GOT3 (cell line): ENCODE measurements around the gene ADORA3.

Experiments
- DNase-seq: peaks from one replicate; lab custom pipeline; 2025; ENCODE audit warnings: mixed read lengths; lab: John Stamatoyannopoulos, UW

ADORA3 gene

GRCh38 chr1:111474521-111474920 is 28.9 kb downstream of the ADORA3 start:
- no peak for DNase-seq

DNA sequence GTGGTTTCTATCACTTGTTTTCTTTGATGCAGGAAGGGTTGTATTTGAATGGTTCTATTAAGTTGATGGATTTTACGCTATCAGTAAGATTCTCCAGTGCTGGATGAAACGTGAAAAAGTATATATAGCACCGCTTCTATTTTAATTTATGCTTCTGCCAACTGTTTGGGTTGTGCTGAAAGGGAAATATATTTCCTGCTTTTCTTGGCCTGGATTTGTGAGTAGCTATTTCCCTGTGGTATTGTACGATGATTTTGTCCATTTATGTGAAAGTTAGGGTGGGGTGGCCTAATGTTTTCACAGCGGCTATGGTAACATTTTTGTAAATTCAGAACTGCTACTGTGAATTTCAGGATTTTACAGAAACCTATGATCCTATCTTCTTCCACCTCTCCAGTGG is 29.3 kb downstream of the ADORA3 start:
- DNase-seq = no peak

GRCh38 chr1:111471538-111471937 is 31.9 kb downstream of the ADORA3 start:
- DNase-seq = no peak

- DNase-seq = no peak
Observed at GRCh38 chr1:111471012-111471411, 32.4 kb downstream of the ADORA3 start.

GRCh38 chr1:111470596-111470995 is 32.8 kb downstream of the ADORA3 start:
- DNase-seq = no peak

DNA sequence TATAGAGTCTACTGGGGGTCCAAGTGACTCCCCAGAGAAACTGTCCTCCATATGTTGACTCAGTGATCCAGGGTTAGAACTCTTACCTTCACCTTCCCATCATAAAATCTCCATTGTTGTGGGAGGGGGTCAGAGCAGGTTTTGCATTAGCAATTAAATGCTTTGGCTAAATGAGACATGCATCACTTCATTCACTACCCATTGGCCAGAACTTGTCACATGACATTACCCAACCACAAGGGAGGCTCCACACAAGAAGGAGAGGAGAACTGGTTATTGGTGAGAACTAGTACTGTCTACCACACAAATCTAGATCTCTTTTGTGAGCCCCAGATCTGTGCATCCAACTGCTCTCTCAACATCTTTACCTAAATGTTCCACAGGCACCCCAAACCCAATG is 33.9 kb downstream of the ADORA3 start:
- DNase-seq = no peak

DNA sequence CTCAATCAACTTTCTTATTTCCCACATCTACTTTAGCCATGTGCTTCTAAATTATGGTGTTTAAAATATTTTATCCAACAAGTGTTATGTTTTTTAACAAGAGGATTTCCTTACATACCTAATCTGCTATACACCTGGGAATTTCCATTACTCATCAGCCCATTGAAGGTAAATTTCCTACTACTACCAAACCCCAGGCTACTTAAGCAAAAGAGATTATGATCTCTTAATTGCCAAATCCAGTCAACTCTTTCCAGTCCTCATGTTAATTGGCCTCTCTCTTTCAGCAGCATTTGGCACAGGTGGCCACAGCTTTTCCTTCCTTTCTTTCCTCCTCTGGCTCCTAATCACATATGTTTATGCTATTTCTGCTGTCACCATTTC is 34.7 kb downstream of the ADORA3 start:
- DNase-seq = no peak

DNA sequence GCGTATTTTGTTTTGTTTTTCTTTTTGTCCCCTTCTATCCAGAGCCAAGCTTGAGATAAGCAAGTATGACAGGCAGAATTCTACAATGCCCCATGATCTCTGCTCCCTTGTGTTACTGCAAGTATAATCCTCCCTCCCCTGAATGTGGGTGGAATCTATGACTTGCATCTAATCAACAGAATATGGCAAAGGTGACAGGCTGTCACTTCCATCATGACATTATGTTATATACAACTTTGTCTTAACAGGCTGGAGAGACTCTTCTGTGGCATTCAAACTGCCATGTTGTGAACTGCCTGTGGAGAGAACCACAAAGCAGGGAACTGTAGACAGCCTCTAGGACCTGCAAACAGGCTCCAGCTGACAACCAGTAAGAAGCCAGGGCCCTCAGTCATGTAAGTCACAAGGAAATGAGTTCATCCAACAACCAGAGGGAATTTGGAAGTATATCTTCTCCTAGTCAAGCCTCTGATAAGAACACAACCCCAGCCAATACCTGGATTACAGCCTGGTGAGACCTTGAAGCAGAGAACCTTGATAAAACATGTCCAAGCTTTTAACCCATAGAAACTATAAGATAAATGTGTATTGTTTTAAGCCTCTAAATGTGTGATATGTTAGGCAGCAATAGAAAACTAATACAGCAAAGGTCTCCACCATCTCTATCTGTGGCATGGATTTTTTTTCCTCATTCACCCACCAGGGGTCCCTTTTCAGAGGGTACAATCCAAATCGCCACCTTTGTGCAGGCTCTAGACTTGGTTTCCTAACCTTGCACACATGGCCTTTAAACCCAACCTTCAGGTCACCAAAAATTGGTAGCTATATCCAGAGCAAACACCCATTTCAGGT is 35.3 kb downstream of the ADORA3 start:
- no peak for DNase-seq

DNA sequence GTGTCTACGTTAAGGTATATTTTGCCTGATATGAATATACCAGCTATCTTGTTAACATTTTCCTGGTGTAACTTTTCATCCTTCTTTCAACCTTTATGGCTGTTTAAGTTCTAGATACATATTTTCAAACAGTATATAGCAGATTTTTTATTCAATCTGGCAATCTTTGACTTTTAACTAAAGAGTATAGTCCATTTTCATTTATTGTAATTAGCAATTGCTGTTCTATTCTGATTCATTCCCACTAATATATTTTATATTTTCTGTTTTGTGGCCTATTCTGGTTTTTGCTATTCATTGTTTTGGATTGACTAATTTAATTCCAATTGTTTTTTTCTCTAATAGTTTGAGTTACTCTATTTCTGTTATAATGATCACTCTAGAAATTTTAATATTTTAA is 37.0 kb downstream of the ADORA3 start:
- DNase-seq = no peak

DNA sequence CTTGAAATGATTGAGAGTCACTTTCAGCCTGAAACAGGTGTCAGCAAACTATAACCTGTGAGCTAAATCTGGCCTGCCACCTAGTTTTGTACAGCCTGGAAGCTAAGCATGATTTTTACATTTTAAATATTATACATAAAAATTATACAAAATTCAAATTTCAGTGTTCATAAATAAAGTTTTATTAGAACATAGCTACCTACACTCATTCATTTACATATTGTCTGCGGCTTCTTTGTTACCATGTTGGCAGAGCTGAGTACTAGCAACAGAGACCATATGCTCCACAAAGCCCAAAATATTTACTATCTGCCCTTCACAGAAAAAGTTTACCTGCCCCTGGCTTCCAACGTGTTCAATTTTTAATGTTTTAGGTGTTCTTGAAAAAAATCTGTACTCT is 37.7 kb downstream of the ADORA3 start:
- DNase-seq = no peak

DNA sequence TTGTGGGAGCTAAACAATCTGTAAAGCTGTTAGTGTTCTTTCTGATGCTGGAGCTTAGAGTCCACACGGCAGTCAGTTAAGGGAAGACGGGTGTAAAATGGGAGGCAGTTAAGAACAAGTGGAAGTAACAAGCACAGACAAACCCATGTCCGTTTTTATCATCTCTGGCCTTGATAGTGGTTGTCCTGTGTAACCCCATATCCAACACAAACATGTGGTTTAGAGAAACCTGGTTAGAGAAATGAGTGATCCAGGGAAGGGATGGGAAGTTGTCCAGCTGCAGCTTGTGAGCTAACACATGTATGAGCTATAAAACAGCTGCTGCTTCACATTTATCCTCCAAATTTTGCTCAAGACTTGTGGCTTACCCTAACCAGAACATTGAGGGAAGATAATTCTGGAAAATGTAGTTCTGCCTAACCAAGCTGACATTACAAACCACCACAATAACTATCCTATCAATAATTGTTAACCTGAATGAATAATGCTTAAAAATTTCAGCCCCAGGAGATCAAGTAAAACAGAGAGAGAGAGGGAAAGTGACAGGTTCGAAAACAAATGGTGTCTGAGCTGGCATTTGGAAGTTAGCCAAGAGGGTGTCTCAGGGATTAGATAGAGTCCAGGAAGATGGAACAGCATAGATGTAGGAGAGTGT is 40.3 kb downstream of the ADORA3 start:
- DNase-seq = no peak

DNA sequence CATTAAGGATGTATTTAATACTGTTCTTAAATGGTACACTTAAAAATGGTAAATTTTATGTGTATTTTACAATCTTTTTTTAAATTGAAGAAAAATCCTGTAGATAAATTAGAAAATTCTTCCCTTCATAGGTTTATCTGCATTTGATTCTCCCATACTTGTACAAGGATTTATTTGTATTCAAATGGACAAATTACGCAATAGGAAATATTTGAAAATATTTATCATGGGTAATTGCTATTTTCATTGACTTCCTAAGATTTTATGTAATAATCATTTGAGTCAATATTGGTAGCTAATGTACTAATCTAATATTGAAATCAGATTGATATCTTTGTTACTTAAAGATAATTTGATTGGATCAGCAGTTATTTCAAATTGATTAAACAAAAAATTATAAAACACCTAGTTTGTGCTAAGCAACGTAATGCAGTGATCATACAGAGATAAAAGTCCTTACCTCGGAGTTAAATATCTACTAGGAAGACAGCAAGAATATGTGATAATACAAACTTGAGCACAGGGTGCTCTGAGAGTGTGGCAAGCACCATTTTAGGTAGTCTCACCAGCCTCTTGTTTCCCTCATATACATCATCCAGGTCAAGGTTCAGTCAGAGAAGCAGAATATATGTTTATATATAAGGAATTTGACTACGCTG is 40.9 kb downstream of the ADORA3 start:
- DNase-seq = no peak

DNA sequence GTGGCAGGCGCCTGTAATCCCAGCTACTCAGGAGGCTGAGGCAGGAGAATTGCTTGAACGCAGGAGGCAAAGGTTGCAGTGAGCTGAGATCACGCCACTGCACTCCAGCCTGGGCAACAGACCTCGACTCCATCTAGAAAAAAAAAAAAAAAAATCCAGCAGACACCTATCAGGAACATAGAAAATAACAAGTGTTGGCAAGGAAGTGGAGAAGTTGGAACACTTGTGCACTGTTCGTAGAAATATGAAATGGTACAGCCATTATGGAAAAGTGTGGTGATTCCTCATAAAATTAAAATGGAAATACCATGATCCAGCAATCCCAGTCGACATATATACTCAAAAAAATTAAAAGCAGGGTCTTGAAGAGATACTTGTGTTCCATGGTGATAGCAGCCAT is 41.7 kb downstream of the ADORA3 start:
- DNase-seq = no peak

GRCh38 chr1:111455642-111456031 is 47.8 kb downstream of the ADORA3 start:
- no peak for DNase-seq

- DNase-seq = no peak
Observed at GRCh38 chr1:111454859-111455641, 48.4 kb downstream of the ADORA3 start.

- DNase-seq = no peak
Observed at GRCh38 chr1:111453706-111454105, 49.7 kb downstream of the ADORA3 start.

DNA sequence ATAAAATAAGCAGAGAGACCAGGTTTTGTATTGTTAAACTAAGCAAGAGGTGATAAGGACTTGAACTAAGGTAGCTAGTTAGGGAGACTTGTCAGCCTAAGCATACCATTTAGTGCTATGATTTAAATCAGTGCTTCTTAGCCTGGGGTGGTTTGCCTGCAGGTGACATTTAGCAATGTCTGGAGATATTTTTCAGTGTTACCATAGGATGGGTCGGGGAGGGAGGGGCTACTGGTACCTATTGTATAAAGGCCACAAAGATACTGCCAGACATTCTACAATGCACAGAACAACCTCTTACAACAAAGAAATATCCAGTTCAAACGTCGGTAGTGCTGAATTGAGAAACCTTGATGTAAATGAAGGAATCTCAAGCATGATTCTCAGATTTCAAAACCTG is 50.9 kb downstream of the ADORA3 start:
- no peak for DNase-seq

DNA sequence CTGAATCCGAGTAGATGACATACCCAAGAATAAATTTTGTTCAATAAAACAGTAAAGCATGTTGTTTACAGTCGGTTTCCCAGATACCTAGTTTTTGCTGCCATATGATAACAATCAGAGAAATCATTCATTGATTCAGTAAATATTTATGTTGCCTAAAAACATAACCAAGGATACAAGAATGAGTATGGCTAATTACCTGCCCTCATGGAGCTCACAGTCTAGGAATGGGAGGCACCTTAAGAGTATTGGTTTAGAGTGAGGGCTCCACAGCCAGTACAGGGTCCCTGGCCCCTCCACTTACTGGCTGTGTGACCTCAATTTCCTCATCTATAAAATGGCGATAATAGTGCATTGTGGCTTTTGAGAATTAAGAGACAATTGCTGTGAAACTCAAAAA is 53.2 kb downstream of the ADORA3 start:
- no peak for DNase-seq

GRCh38 chr1:111449703-111450017 is 53.8 kb downstream of the ADORA3 start:
- DNase-seq = no peak
